DMS 273 (cell line): Measurements from ENCODE around the gene PRKAG2.

ENCODE experiments used
- DNase-seq: peaks from one replicate; lab custom pipeline; 2025; ENCODE audit not compliant: unreplicated experiment; lab: John Stamatoyannopoulos, UW

Gene PRKAG2

GRCh38 chr7:151663382-151664100 lies 213.4 kb downstream of the PRKAG2 start:
- DNase-seq = no peak

GRCh38 chr7:151662251-151662826 lies 214.6 kb downstream of the PRKAG2 start:
- no peak for DNase-seq

- DNase-seq = no peak
Observed at GRCh38 chr7:151661587-151661986, 215.3 kb downstream of the PRKAG2 start.

GRCh38 chr7:151660141-151660540 lies 216.8 kb downstream of the PRKAG2 start:
- DNase-seq = no peak

GRCh38 chr7:151659219-151659618 lies 217.7 kb downstream of the PRKAG2 start:
- no peak for DNase-seq

GRCh38 chr7:151658778-151659177 lies 218.1 kb downstream of the PRKAG2 start:
- DNase-seq = no peak

- DNase-seq = no peak
Observed at GRCh38 chr7:151657173-151657572, 219.7 kb downstream of the PRKAG2 start.

GRCh38 chr7:151655555-151655954 lies 221.4 kb downstream of the PRKAG2 start:
- DNase-seq = no peak

GRCh38 chr7:151652111-151652510 lies 224.8 kb downstream of the PRKAG2 start:
- DNase-seq = peak; percentile 76

- no peak for DNase-seq
Observed at GRCh38 chr7:151650161-151650560, 226.8 kb downstream of the PRKAG2 start.

- DNase-seq = no peak
Observed at GRCh38 chr7:151648429-151648828, 228.5 kb downstream of the PRKAG2 start.

GRCh38 chr7:151647874-151648273 lies 229.0 kb downstream of the PRKAG2 start:
- DNase-seq = no peak

- no peak for DNase-seq
Observed at GRCh38 chr7:151647006-151647405, 229.9 kb downstream of the PRKAG2 start.

- no peak for DNase-seq
Observed at GRCh38 chr7:151645311-151645710, 231.6 kb downstream of the PRKAG2 start.

GRCh38 chr7:151644554-151644953 lies 232.4 kb downstream of the PRKAG2 start:
- DNase-seq = no peak

GRCh38 chr7:151642746-151643145 lies 234.2 kb downstream of the PRKAG2 start:
- no peak for DNase-seq

- DNase-seq = no peak
Observed at GRCh38 chr7:151641587-151641986, 235.3 kb downstream of the PRKAG2 start.

- no peak for DNase-seq
Observed at GRCh38 chr7:151637781-151638261, 239.1 kb downstream of the PRKAG2 start.

GRCh38 chr7:151634643-151635042 lies 242.3 kb downstream of the PRKAG2 start:
- no peak for DNase-seq

- DNase-seq = no peak
Observed at GRCh38 chr7:151633516-151633812, 243.5 kb downstream of the PRKAG2 start.

GRCh38 chr7:151632750-151633515 lies 244.0 kb downstream of the PRKAG2 start:
- no peak for DNase-seq
